T-cell (primary cell): ENCODE data around the gene KAZN. TPM values are rescaled to one million over a fixed set of nuclear protein-coding genes. Genes with fewer than 3 reads are reported as not detected.

Experiments used
- ATAC-seq, 4 experiments: fragments of 200-7000 bp in 3 of 4; fragments of 150-1000 bp in 1 of 4; cut with Tn5 transposase; replicated peaks in 1 of 4; 1 replicate in 3 of 4; 2 replicates in 1 of 4; pipeline ENCODE4 v1.10.0; 2021; ENCODE audit warnings: moderate library complexity in 3 of 4, mild to moderate bottlenecking in 2 of 4, moderate number of reproducible peaks in 1 of 4
- CTCF ChIA-PET, 2 donors: fragments of 300-600 bp; sonication (Branson Sonifier 250); formaldehyde crosslinking; loops; one replicate each; lab custom pipeline; 2022; ENCODE audit warnings: antibody characterized with exemption in 2 of 2; lab: Charles Lee
- POLR2A ChIA-PET, 2 donors: fragments of 300-600 bp; sonication (Branson Sonifier 250); formaldehyde crosslinking; loops; one replicate each; lab custom pipeline; 2022; ENCODE audit warnings: antibody characterized with exemption in 2 of 2; lab: Charles Lee
- DNase-seq, 35 experiments: peaks; one replicate each; pipeline versions ENCODE4 v3.0.0 to v3.0.0-alpha.2; 2013 to 2023
- H3K27ac ChIP-seq: one replicate; pipeline ENCODE4 v1.5.1; 2013; ENCODE audit warnings: low read length
- H3K27me3 ChIP-seq, 2 experiments: replicated peaks in 1 of 2; 1 replicate in 1 of 2; 2 replicates in 1 of 2; pipeline versions ENCODE4 v1.6.1 to v1.7.0; 2013; ENCODE audit warnings: low read length in 1 of 2, mixed read lengths in 1 of 2; ENCODE audit not compliant: control insufficient read depth in 2 of 2, insufficient read depth in 2 of 2; ENCODE audit errors: extremely low read depth in 1 of 2
- H3K36me3 ChIP-seq, 2 donors: 1 replicate in 1 of 2; 2 replicates in 1 of 2; pipeline versions ENCODE4 v1.6.1 to v1.7.0; 2013; ENCODE audit warnings: low read length in 1 of 2; ENCODE audit not compliant: control insufficient read depth in 2 of 2, insufficient read depth in 1 of 2; ENCODE audit errors: extremely low read depth in 1 of 2
- H3K4me1 ChIP-seq, 2 experiments: 1 replicate in 1 of 2; 2 replicates in 1 of 2; pipeline versions ENCODE4 v1.6.1 to v1.7.0; 2013; ENCODE audit warnings: low read length in 2 of 2, mixed read lengths in 1 of 2; ENCODE audit not compliant: insufficient read depth in 2 of 2, control insufficient read depth in 1 of 2; ENCODE audit errors: extremely low read depth in 1 of 2
- H3K4me3 ChIP-seq, 2 donors: 1 replicate in 1 of 2; 2 replicates in 1 of 2; pipeline versions ENCODE4 v1.5.1 to v1.7.0; 2013; ENCODE audit warnings: mild to moderate bottlenecking in 2 of 2, low read length in 1 of 2, moderate library complexity in 1 of 2; ENCODE audit not compliant: control insufficient read depth in 1 of 2; ENCODE audit errors: extremely low read depth in 1 of 2
- H3K9me3 ChIP-seq: 2 replicates; pipeline ENCODE4 v1.7.0; 2013
- H3K27ac Mint-ChIP-seq, 2 donors: one replicate each; pipeline ENCODE4 v1.8.0; 2020 to 2021; ENCODE audit warnings: mild to moderate bottlenecking in 2 of 2, mixed read lengths in 2 of 2
- H3K27me3 Mint-ChIP-seq, 2 donors: one replicate each; pipeline ENCODE4 v1.8.0; 2021 to 2022; ENCODE audit warnings: mixed read lengths in 2 of 2
- H3K36me3 Mint-ChIP-seq: one replicate; pipeline ENCODE4 v1.8.0; 2021; ENCODE audit warnings: mixed read lengths
- H3K4me1 Mint-ChIP-seq, 3 donors: one replicate each; pipeline ENCODE4 v1.8.0; 2020 to 2022; ENCODE audit warnings: mixed read lengths in 3 of 3, mild to moderate bottlenecking in 1 of 3
- H3K4me3 Mint-ChIP-seq, 3 donors: one replicate each; pipeline ENCODE4 v1.8.0; 2020 to 2022; ENCODE audit warnings: mild to moderate bottlenecking in 3 of 3, mixed read lengths in 3 of 3, moderate library complexity in 3 of 3
- H3K9me3 Mint-ChIP-seq, 3 donors: one replicate each; pipeline ENCODE4 v1.8.0; 2020 to 2022; ENCODE audit warnings: mixed read lengths in 3 of 3
- WGBS: methylation state at CpG from one replicate; pipeline ENCODE4 v1.1.5; 2013; ENCODE audit warnings: missing lambda C conversion rate; ENCODE audit not compliant: insufficient coverage; 5-methylcytosine and 5-hydroxymethylcytosine counted together
- total RNA-seq, 35 experiments: library from RNA in 6 of 35; stranded (reverse) in 6 of 35; fragments of 120-200 nt in 1 of 35; gene quantifications; one replicate each; pipeline versions ENCODE4 v1.2.1 to v1.2.4 and lab custom pipeline; 2013 to 2026

KAZN gene
- total RNA-seq, 5 donors from 2014 or later (not counting 1 experiment from before 2014, with no cell fraction given): 0.18 to 0.58 (median 0.30) TPM

- 78% methylated on average over 4 of the region's 5 CpGs for WGBS
- H3K27ac Mint-ChIP-seq: no peak overlapping the region
- peaks cover 2 to 12% of the 10 kb centered on the region in 2 donors for H3K27me3 Mint-ChIP-seq
- no peak overlapping the region for H3K27ac ChIP-seq
- ChIA-PET POLR2A (no interaction called here), CTCF (no interaction called here)
- no peaks in the 10 kb centered on the region for H3K36me3 ChIP-seq
- H3K4me1 Mint-ChIP-seq: no peaks in the 10 kb centered on the region
- ATAC-seq (no peak), DNase-seq (no peak)
- no peaks in the 10 kb centered on the region for H3K9me3 ChIP-seq
- H3K9me3 Mint-ChIP-seq: no peaks in the 10 kb centered on the region
- H3K27me3 ChIP-seq: no peaks in the 10 kb centered on the region
- H3K4me1 ChIP-seq: no peaks in the 10 kb centered on the region
- no peak overlapping the region for H3K4me3 ChIP-seq
- no peaks in the 10 kb centered on the region for H3K36me3 Mint-ChIP-seq
- no peak overlapping the region for H3K4me3 Mint-ChIP-seq
Measured at GRCh38 chr1:14630986-14631385, 32.5 kb downstream of the KAZN start.

GRCh38 chr1:14631421-14631820, 32.9 kb downstream of the KAZN start:
- Mint-ChIP-seq H3K27ac (no peak overlapping the region), H3K4me3 (no peak overlapping the region), H3K4me1 (no peaks in the 10 kb centered on the region), H3K27me3 (peaks cover 2 to 12% of the 10 kb centered on the region in 2 donors), H3K36me3 (no peaks in the 10 kb centered on the region), H3K9me3 (no peaks in the 10 kb centered on the region)
- ChIA-PET POLR2A (no interaction called here), CTCF (no interaction called here)
- Histone ChIP-seq H3K27me3 (no peaks in the 10 kb centered on the region), H3K9me3 (no peaks in the 10 kb centered on the region), H3K27ac (no peak overlapping the region), H3K4me1 (no peaks in the 10 kb centered on the region), H3K36me3 (no peaks in the 10 kb centered on the region), H3K4me3 (no peak overlapping the region)
- DNase-seq (no peak), ATAC-seq (no peak)
- 89% methylated on average over 5 of the region's 10 CpGs for WGBS

- Histone ChIP-seq H3K36me3 (no peaks in the 10 kb centered on the region), H3K27me3 (peaks cover 0 to 4% of the 10 kb centered on the region in 2 experiments), H3K27ac (no peak overlapping the region), H3K4me3 (no peak overlapping the region), H3K4me1 (no peaks in the 10 kb centered on the region), H3K9me3 (no peaks in the 10 kb centered on the region)
- H3K4me3 Mint-ChIP-seq: no peak overlapping the region
- no peak overlapping the region for H3K27ac Mint-ChIP-seq
- WGBS: 70% methylated on average over 2 of the region's 5 CpGs
- no peaks in the 10 kb centered on the region for H3K9me3 Mint-ChIP-seq
- peaks cover 7 to 16% of the 10 kb centered on the region in 2 donors for H3K27me3 Mint-ChIP-seq
- ATAC-seq (no peak), DNase-seq (no peak)
- ChIA-PET CTCF (no interaction called here), POLR2A (no interaction called here)
- H3K36me3 Mint-ChIP-seq: no peaks in the 10 kb centered on the region
- H3K4me1 Mint-ChIP-seq: no peaks in the 10 kb centered on the region
Measured at GRCh38 chr1:14634486-14634885, 36.0 kb downstream of the KAZN start.

- Histone ChIP-seq H3K4me1 (no peaks in the 10 kb centered on the region), H3K4me3 (no peak overlapping the region), H3K9me3 (no peaks in the 10 kb centered on the region), H3K27ac (no peak overlapping the region), H3K27me3 (peaks cover 0 to 8% of the 10 kb centered on the region in 2 experiments), H3K36me3 (no peaks in the 10 kb centered on the region)
- peaks cover 7 to 16% of the 10 kb centered on the region in 2 donors for H3K27me3 Mint-ChIP-seq
- H3K27ac Mint-ChIP-seq: no peak overlapping the region
- H3K4me3 Mint-ChIP-seq: no peak overlapping the region
- DNase-seq (no peak), ATAC-seq (no peak)
- H3K9me3 Mint-ChIP-seq: no peaks in the 10 kb centered on the region
- POLR2A ChIA-PET: no interaction called here
- H3K4me1 Mint-ChIP-seq: no peaks in the 10 kb centered on the region
- CTCF ChIA-PET: no interaction called here
- 98% methylated on average over 9 of the region's 9 CpGs for WGBS
- no peaks in the 10 kb centered on the region for H3K36me3 Mint-ChIP-seq
Measured at GRCh38 chr1:14635421-14635820, 36.9 kb downstream of the KAZN start.

GRCh38 chr1:14636897-14637632, 38.6 kb downstream of the KAZN start:
- ChIA-PET CTCF (no interaction called here), POLR2A (no interaction called here)
- 80% methylated on average over 2 of the region's 9 CpGs for WGBS
- ATAC-seq (no peak), DNase-seq (no peak)
- H3K4me3 ChIP-seq: no peak overlapping the region
- Mint-ChIP-seq H3K27me3 (peaks cover 7 to 11% of the 10 kb centered on the region in 2 donors), H3K36me3 (no peaks in the 10 kb centered on the region), H3K4me3 (no peak overlapping the region), H3K4me1 (no peaks in the 10 kb centered on the region), H3K9me3 (peaks cover 0 to 7% (median 4%) of the 10 kb centered on the region in 3 donors), H3K27ac (no peak overlapping the region)
- no peaks in the 10 kb centered on the region for H3K9me3 ChIP-seq
- peaks cover 0 to 8% of the 10 kb centered on the region in 2 experiments for H3K27me3 ChIP-seq
- no peaks in the 10 kb centered on the region for H3K36me3 ChIP-seq
- H3K4me1 ChIP-seq: no peaks in the 10 kb centered on the region
- H3K27ac ChIP-seq: no peak overlapping the region

GRCh38 chr1:14639291-14640050, 41.0 kb downstream of the KAZN start:
- H3K36me3 Mint-ChIP-seq: no peaks in the 10 kb centered on the region
- H3K27ac Mint-ChIP-seq: no peak overlapping the region
- H3K4me1 ChIP-seq: no peaks in the 10 kb centered on the region
- no peak overlapping the region for H3K27ac ChIP-seq
- H3K4me3 ChIP-seq: no peak overlapping the region
- ChIA-PET POLR2A (no interaction called here), CTCF (no interaction called here)
- H3K4me1 Mint-ChIP-seq: no peaks in the 10 kb centered on the region
- WGBS: 82% methylated on average over 8 of the region's 15 CpGs
- H3K27me3 Mint-ChIP-seq: peaks cover 6 to 11% of the 10 kb centered on the region in 2 donors
- H3K36me3 ChIP-seq: no peaks in the 10 kb centered on the region
- DNase-seq (no peak), ATAC-seq (no peak)
- H3K4me3 Mint-ChIP-seq: no peak overlapping the region
- no peaks in the 10 kb centered on the region for H3K9me3 ChIP-seq
- H3K9me3 Mint-ChIP-seq: peaks cover under 1 to 10% (median 7%) of the 10 kb centered on the region in 3 donors
- peaks cover 0 to 8% of the 10 kb centered on the region in 2 experiments for H3K27me3 ChIP-seq
